Smooth muscle cell (in vitro differentiated cells): Measurements from ENCODE around the gene ICAM2. TPM values are rescaled to one million over a fixed set of nuclear protein-coding genes. Genes with fewer than 3 reads are reported as not detected.
A peak's percentile ranks its signal among the peaks of the same experiment; 100 is the strongest.

Experiments used
- DNase-seq: peaks from one replicate; lab custom pipeline; 2025; ENCODE audit not compliant: unreplicated experiment; lab: John Stamatoyannopoulos, UW
- H2AFZ ChIP-seq: fragments of 200-600 bp; sonication (generic); 2 replicates; pipeline ENCODE4 v1.6.0; 2016; ENCODE audit warnings: antibody characterized with exemption, low read depth, mild to moderate bottlenecking
- H3F3A ChIP-seq: fragments of 200-600 bp; sonication (generic); 2 replicates; pipeline ENCODE4 v1.6.0; 2017; ENCODE audit warnings: antibody characterized with exemption, low read depth
- H3K27ac ChIP-seq: fragments of 200-600 bp; sonication (generic); 2 replicates; pipeline ENCODE4 v1.5.1; 2016; ENCODE audit warnings: low read depth, mild to moderate bottlenecking
- H3K27me3 ChIP-seq: fragments of 200-600 bp; sonication (generic); 2 replicates; pipeline ENCODE4 v1.6.1; 2016; ENCODE audit warnings: low read depth, mild to moderate bottlenecking
- H3K36me3 ChIP-seq: fragments of 200-600 bp; sonication (generic); 2 replicates; pipeline ENCODE4 v1.5.1; 2016; ENCODE audit warnings: low read depth
- H3K4me1 ChIP-seq: fragments of 200-600 bp; sonication (generic); 2 replicates; pipeline ENCODE4 v1.5.1; 2016; ENCODE audit warnings: low read depth
- H3K4me2 ChIP-seq: fragments of 200-600 bp; sonication (generic); 2 replicates; pipeline ENCODE4 v1.6.0; 2016; ENCODE audit warnings: mild to moderate bottlenecking
- H3K4me3 ChIP-seq: fragments of 200-600 bp; sonication (generic); 2 replicates; pipeline ENCODE4 v1.5.1; 2016; ENCODE audit warnings: mild to moderate bottlenecking
- H3K79me2 ChIP-seq: fragments of 200-600 bp; sonication (generic); 2 replicates; pipeline ENCODE4 v1.6.0; 2016; ENCODE audit warnings: low read depth, mild to moderate bottlenecking
- H3K9ac ChIP-seq: fragments of 200-600 bp; sonication (generic); 2 replicates; pipeline ENCODE4 v1.6.0; 2016; ENCODE audit warnings: low read depth
- H3K9me3 ChIP-seq: fragments of 200-600 bp; sonication (generic); replicated peaks from 2 replicates; pipeline ENCODE4 v1.5.1; 2016; ENCODE audit warnings: low read depth
- H4K20me1 ChIP-seq: fragments of 200-600 bp; sonication (generic); 2 replicates; pipeline ENCODE4 v1.6.0; 2016; ENCODE audit warnings: low read depth
- WGBS: methylation state at CpG from one replicate; pipeline ENCODE4 v1.1.7; 2016; ENCODE audit warnings: low lambda C conversion rate; 5-methylcytosine and 5-hydroxymethylcytosine counted together
- polyA plus RNA-seq: library from polyadenylated mRNA; unstranded; fragments of >200 nt; fragmentation: Nextera tagmentation; extraction: Ambion mirVana; gene quantifications from 2 replicates; pipeline ENCODE4 v1.2.1, GENCODE V29; 2016
- total RNA-seq: library from RNA; depleted of rRNA; stranded (reverse); fragments of >200 nt; gene quantifications from 2 replicates; pipeline ENCODE4 v1.2.3, GENCODE V29; 2014
- TF ChIP-seq, protein P1 (sequence below): fragments of 200-600 bp; sonication (generic); IDR thresholded peaks from 2 replicates; pipeline ENCODE4 v1.5.1; 2017; ENCODE audit warnings: borderline replicate concordance, mild to moderate bottlenecking, antibody characterized with exemption; ENCODE audit not compliant: insufficient read depth, poor library complexity, severe bottlenecking

The ICAM2 gene
- total and polyA plus RNA-seq, 2 experiments from 2014 or later = 1.0 TPM; not detected in 1

DNA sequence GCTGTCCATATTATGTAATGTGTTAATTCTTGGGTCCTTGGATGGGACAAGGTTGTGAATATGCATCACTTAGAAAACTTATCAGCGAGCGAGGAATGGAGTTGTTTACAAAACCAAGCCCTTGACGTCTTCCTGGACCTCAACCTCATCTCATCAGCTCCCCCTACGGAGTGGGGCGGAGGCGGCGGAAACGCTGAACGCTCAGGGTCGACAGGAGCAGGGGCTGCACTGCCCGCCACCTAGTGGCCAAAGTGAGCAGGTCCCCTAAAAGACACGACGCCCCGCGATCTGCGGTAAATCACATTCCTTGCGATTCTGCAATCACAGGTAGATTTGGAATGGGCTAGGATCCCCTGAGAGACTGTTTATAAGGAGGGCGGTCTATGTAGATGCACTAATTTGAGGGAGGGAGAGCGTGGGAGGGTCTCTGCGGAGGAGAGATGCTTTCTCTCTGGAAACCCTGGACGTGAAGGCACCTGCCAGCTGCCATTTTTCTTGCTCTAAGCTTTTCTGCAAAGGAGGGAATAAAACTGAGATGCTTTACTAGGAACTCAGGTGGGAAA, 5.4 kb upstream of the ICAM2 start:
- Histone ChIP-seq H3K9me3 (no peaks in the 10 kb centered on the region), H3K27ac (no peak overlapping the region), H3K36me3 (no peaks in the 10 kb centered on the region), H3K79me2 (no peaks in the 10 kb centered on the region), H3K9ac (no peak overlapping the region), H2AFZ (no peak overlapping the region), H3K27me3 (peaks cover 3% of the 10 kb centered on the region), H3K4me3 (no peak overlapping the region), H3K4me2 (peak overlapping the region; percentile 68), H3K4me1 (no peaks in the 10 kb centered on the region), H3F3A (no peaks in the 10 kb centered on the region), H4K20me1 (no peaks in the 10 kb centered on the region)
- 13% methylated on average over 21 of the region's 21 CpGs for WGBS
- DNase-seq = peak; percentile 7
- TF ChIP-seq, protein P1, sequence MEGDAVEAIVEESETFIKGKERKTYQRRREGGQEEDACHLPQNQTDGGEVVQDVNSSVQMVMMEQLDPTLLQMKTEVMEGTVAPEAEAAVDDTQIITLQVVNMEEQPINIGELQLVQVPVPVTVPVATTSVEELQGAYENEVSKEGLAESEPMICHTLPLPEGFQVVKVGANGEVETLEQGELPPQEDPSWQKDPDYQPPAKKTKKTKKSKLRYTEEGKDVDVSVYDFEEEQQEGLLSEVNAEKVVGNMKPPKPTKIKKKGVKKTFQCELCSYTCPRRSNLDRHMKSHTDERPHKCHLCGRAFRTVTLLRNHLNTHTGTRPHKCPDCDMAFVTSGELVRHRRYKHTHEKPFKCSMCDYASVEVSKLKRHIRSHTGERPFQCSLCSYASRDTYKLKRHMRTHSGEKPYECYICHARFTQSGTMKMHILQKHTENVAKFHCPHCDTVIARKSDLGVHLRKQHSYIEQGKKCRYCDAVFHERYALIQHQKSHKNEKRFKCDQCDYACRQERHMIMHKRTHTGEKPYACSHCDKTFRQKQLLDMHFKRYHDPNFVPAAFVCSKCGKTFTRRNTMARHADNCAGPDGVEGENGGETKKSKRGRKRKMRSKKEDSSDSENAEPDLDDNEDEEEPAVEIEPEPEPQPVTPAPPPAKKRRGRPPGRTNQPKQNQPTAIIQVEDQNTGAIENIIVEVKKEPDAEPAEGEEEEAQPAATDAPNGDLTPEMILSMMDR = peak; percentile 92

GRCh38 chr17:64024781-64025731, 4.6 kb upstream of the ICAM2 start:
- no peak overlapping the region for H3K4me3 ChIP-seq
- H3K27ac ChIP-seq = no peak overlapping the region
- H3K9me3 ChIP-seq = no peaks in the 10 kb centered on the region
- no peak overlapping the region for H3K9ac ChIP-seq
- no peaks in the 10 kb centered on the region for H4K20me1 ChIP-seq
- H2AFZ ChIP-seq = no peak overlapping the region
- H3K4me1 ChIP-seq = no peaks in the 10 kb centered on the region
- H3K79me2 ChIP-seq = no peaks in the 10 kb centered on the region
- no peak for DNase-seq
- H3K4me2 ChIP-seq = no peak overlapping the region
- TF ChIP-seq, protein P1 = no peak
- no peaks in the 10 kb centered on the region for H3F3A ChIP-seq
- peaks cover 3% of the 10 kb centered on the region for H3K27me3 ChIP-seq
- no peaks in the 10 kb centered on the region for H3K36me3 ChIP-seq
- WGBS = 77% methylated on average over 19 of the region's 19 CpGs

GRCh38 chr17:64024215-64024654, 3.8 kb upstream of the ICAM2 start:
- no peak overlapping the region for H2AFZ ChIP-seq
- TF ChIP-seq, protein P1 = no peak
- no peaks in the 10 kb centered on the region for H4K20me1 ChIP-seq
- H3K36me3 ChIP-seq = no peaks in the 10 kb centered on the region
- no peak overlapping the region for H3K4me3 ChIP-seq
- H3K27me3 ChIP-seq = peaks cover 3% of the 10 kb centered on the region
- H3K9me3 ChIP-seq = no peaks in the 10 kb centered on the region
- no peak overlapping the region for H3K9ac ChIP-seq
- DNase-seq = no peak
- H3K27ac ChIP-seq = no peak overlapping the region
- WGBS = 78% methylated on average over 8 of the region's 8 CpGs
- H3F3A ChIP-seq = no peaks in the 10 kb centered on the region
- H3K4me1 ChIP-seq = no peaks in the 10 kb centered on the region
- H3K4me2 ChIP-seq = no peak overlapping the region
- H3K79me2 ChIP-seq = no peaks in the 10 kb centered on the region
